Heart left ventricle (tissue), 13 donors: ENCODE data around the gene SERAC1.

Experiments used
- CTCF ChIP-seq, 12 donors: fragments of 200-600 bp; sonication (generic) in 4 of 12; IDR thresholded peaks; one replicate each; pipeline versions ENCODE4 v1.5.0 to v1.8.0; 2018 to 2022; ENCODE audit warnings: antibody characterized with exemption in 12 of 12, mild to moderate bottlenecking in 5 of 12
- POLR2A ChIP-seq, 2 donors: fragments of 450-650 bp; IDR thresholded peaks; one replicate each; pipeline ENCODE4 v1.6.1; 2017; ENCODE audit warnings: antibody characterized with exemption in 2 of 2, mild to moderate bottlenecking in 2 of 2, moderate library complexity in 2 of 2
- donor health status: ischemic (EF 13 %, LVEDD 7.1; RV severe dilation, severe dysfunction).
- donor health status: DM: no; HTN: yes; CAD: no.
- donor health status: DM: no; HTN: no; CAD: no.
- donor health status: ischemic (EF 25% LVEDD 6.9; RV normal size, moderate dysfunction).
- donor health status: ischemic (EF 25% LVEDD 5.7; RV mildly dilated, moderate dysfunction).
- donor health status: ischemic (EF 35%, LVEDD 5.7; RV mildly dilated, moderate dysfunction).
- donor health status: nonischemic (EF 11% LVEDD 7.7; RV severe dilation, severe dysfunction).
- donor health status: DM: yes; HTN: yes; CAD: no.
- donor health status: PGD.
- donor health status: ischemic (EF 29% LVEDD 5.4; RV normal size, mild dysfunction).
- donor health status: nonischemic (EF 23%, LVEDD 6.1; RV moderate dilation, normal function).

GRCh38 chr6:158085261-158086053 lies 82.6 kb downstream of the SERAC1 start:
- TF ChIP-seq POLR2A (IDR thresholded peaks at IDR 0.05) = no peak
- no peak for TF ChIP-seq CTCF (IDR thresholded peaks at IDR 0.05)
